HepG2 (cell line): ENCODE results near the gene ENC1. TPM values are rescaled to one million over a fixed set of nuclear protein-coding genes. Genes with fewer than 3 reads are reported as not detected.

ENCODE experiments used
- CBX5 ChIP-seq: sonication (generic); formaldehyde crosslinking; IDR thresholded peaks from 2 replicates; pipeline ENCODE4 v1.4.0; 2020; ENCODE audit warnings: missing genetic modification reagents, borderline replicate concordance
- CC2D1A ChIP-seq: sonication (generic); formaldehyde crosslinking; IDR thresholded peaks from 2 replicates; pipeline ENCODE4 v1.8.1; 2023; ENCODE audit warnings: mild to moderate bottlenecking, missing genetic modification reagents
- ELF1 ChIP-seq: sonication (generic); formaldehyde crosslinking; IDR thresholded peaks from 2 replicates; pipeline ENCODE4 v1.4.0; 2020; ENCODE audit warnings: missing genetic modification reagents
- HDAC6 ChIP-seq: fragments of 200-600 bp; sonication (generic); IDR thresholded peaks from 2 replicates; pipeline ENCODE4 v1.7.0; 2017; ENCODE audit warnings: mild to moderate bottlenecking, antibody characterized with exemption, low read length, low read depth
- MATR3 ChIP-seq: sonication (generic); formaldehyde crosslinking; IDR thresholded peaks from 2 replicates; pipeline ENCODE4 v1.4.0; 2020; ENCODE audit warnings: missing genetic modification reagents
- NCOR1 ChIP-seq: fragments of 200-600 bp; sonication (generic); IDR thresholded peaks from 2 replicates; pipeline ENCODE4 v1.7.0; 2017; ENCODE audit warnings: antibody characterized with exemption, low read length, borderline replicate concordance
- NFYB ChIP-seq: sonication (generic); formaldehyde crosslinking; IDR thresholded peaks from 2 replicates; pipeline ENCODE4 v1.4.0; 2020; ENCODE audit warnings: missing genetic modification reagents
- PHF5A ChIP-seq: IDR thresholded peaks from one replicate; pipeline ENCODE4 v1.6.1; 2018; ENCODE audit warnings: low read depth, missing genetic modification reagents; ENCODE audit not compliant: unreplicated experiment
- RAD51 ChIP-seq: fragments of 450-650 bp; IDR thresholded peaks from 2 replicates; pipeline ENCODE4 v1.6.1; 2016; ENCODE audit warnings: borderline replicate concordance
- RBM22 ChIP-seq: fragments of 200-400 bp; formaldehyde crosslinking; optimal IDR thresholded peaks from 2 replicates; pipeline ENCODE3; 2017; ENCODE audit warnings: mild to moderate bottlenecking, low read length, moderate library complexity
- SAP130 ChIP-seq: IDR thresholded peaks from 2 replicates; pipeline ENCODE4 v1.6.1; 2016; ENCODE audit warnings: low read depth
- SOX13 ChIP-seq, 3 experiments: fragments of 450-650 bp in 1 of 3; sonication (generic) in 1 of 3; formaldehyde crosslinking in 1 of 3; IDR thresholded peaks in 2 of 3; conservative IDR thresholded peaks in 1 of 3; 2 replicates each; pipeline versions ENCODE4 v1.5.0 to v1.6.1; 2016 to 2020; ENCODE audit warnings: antibody characterized with exemption in 1 of 3, mild to moderate bottlenecking in 1 of 3, missing compliant biosample characterization in 1 of 3, missing genetic modification reagents in 1 of 3, moderate library complexity in 1 of 3
- SOX5 ChIP-seq: IDR thresholded peaks from 2 replicates; pipeline ENCODE4 v1.6.1; 2016; ENCODE audit warnings: borderline replicate concordance
- SOX6 ChIP-seq, 2 experiments: fragments of 450-650 bp in 1 of 2; sonication (generic) in 1 of 2; formaldehyde crosslinking in 1 of 2; IDR thresholded peaks; 2 replicates each; pipeline versions ENCODE4 v1.4.0 to v1.6.1; 2017 to 2020; ENCODE audit warnings: antibody characterized with exemption in 1 of 2, mild to moderate bottlenecking in 1 of 2, missing genetic modification reagents in 1 of 2
- TBX3 ChIP-seq: fragments of 450-650 bp; IDR thresholded peaks from 2 replicates; pipeline ENCODE4 v1.6.1; 2017; ENCODE audit warnings: antibody characterized with exemption, mild to moderate bottlenecking, inconsistent platforms, borderline replicate concordance
- TCF12 ChIP-seq, 2 experiments: fragments of 450-650 bp in 1 of 2; sonication (generic) in 1 of 2; formaldehyde crosslinking in 1 of 2; IDR thresholded peaks; 2 replicates each; pipeline versions ENCODE4 v1.6.1 to v1.8.0; 2017 to 2022; ENCODE audit warnings: antibody characterized with exemption in 1 of 2, mild to moderate bottlenecking in 1 of 2, missing genetic modification reagents in 1 of 2, moderate library complexity in 1 of 2
- ZNF205 ChIP-seq: IDR thresholded peaks from 2 replicates; pipeline ENCODE4 v1.6.1; 2018; ENCODE audit warnings: missing biosample characterization, missing genetic modification reagents
- ZNF558 ChIP-seq: sonication (generic); formaldehyde crosslinking; IDR thresholded peaks from 2 replicates; pipeline ENCODE4 v1.9.0; 2022; ENCODE audit warnings: mild to moderate bottlenecking, missing genetic modification reagents, borderline replicate concordance
- polyA plus RNA-seq, 8 experiments: library from polyadenylated mRNA; depleted of rRNA in 3 of 8; stranded (reverse) in 7 of 8; unstranded in 1 of 8; fragments of >200 nt; fragmentation: Illumina TruSeq in 4 of 8; extraction: Trizol in 4 of 8; gene quantifications; 2 replicates each; pipeline versions ENCODE4 v1.2.1 to v1.2.3, GENCODE V29; 2011 to 2016; ENCODE audit warnings: low read depth in 4 of 8, missing spikeins in 1 of 8, mixed read lengths in 1 of 8; ENCODE audit not compliant: insufficient read depth in 1 of 8
- total RNA-seq, 5 experiments: library from RNA; depleted of rRNA; stranded (reverse); fragments of >200 nt; fragmentation: Illumina TruSeq; extraction: Trizol; gene quantifications; 2 replicates each; pipeline ENCODE4 v1.2.3, GENCODE V29; 2016; ENCODE audit warnings: low read depth in 1 of 5
- TF ChIP-seq, protein P1 (sequence below): sonication (generic); formaldehyde crosslinking; IDR thresholded peaks from 2 replicates; pipeline ENCODE4 v1.8.0; 2022; ENCODE audit warnings: mild to moderate bottlenecking, missing genetic modification reagents; ENCODE audit not compliant: insufficient replicate concordance
- TF ChIP-seq, protein P2 (sequence below): fragments of 450-650 bp; IDR thresholded peaks from 2 replicates; pipeline ENCODE4 v1.6.1; 2017; ENCODE audit warnings: mild to moderate bottlenecking
- TF ChIP-seq, protein P3 (sequence below): sonication (generic); formaldehyde crosslinking; IDR thresholded peaks from 2 replicates; pipeline ENCODE4 v1.4.0; 2020; ENCODE audit warnings: missing genetic modification reagents, borderline replicate concordance

Gene ENC1
- total and polyA plus RNA-seq, 2 of the 13 experiments (the other 11 are each of a cell fraction or from before 2014, with no cell fraction given), result 63.8 to 64.4 TPM

DNA sequence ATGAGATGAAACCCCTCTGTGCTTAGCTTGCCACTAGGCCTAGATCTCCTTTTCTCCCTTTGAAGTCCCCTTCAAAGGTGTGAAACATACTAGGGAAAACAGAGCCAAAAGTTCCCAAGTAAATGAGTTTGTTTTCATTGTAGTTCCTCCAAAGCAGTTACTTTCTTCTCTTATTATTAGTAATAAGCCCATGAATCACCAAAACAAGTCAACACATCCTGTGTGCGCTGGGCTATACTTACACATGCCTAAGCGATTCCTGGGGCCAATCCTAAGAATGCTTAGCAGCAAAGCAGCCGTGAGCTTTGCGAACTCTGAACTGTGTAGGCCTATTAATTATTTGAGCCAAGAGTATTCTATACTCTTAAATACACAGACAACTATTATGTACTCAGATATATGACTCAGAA, 7.6 kb downstream of the ENC1 start (continued):
- no peak for TF ChIP-seq SOX6 (IDR thresholded peaks at IDR 0.05)
- TF ChIP-seq SOX6 (CRISPR knock-in tag; IDR thresholded peaks at IDR 0.05), result peak; percentile 31; the same call in 1 of the 2 replicates
- no peak for TF ChIP-seq TCF12 (IDR thresholded peaks at IDR 0.05)
- no peak for TF ChIP-seq TCF12 (CRISPR knock-in tag; IDR thresholded peaks at IDR 0.05)
- no peak for TF ChIP-seq SOX13 (IDR thresholded peaks at IDR 0.05)
- peak in 1 of 2 experiments; percentile 62; a peak in 1 of 4 replicates for TF ChIP-seq SOX13 (CRISPR knock-in tag; conservative IDR thresholded peaks at IDR 0.05 in 1 of 2, IDR thresholded peaks at IDR 0.05 in 1 of 2)
- no peak for TF ChIP-seq ZNF205
- TF ChIP-seq, protein P1, sequence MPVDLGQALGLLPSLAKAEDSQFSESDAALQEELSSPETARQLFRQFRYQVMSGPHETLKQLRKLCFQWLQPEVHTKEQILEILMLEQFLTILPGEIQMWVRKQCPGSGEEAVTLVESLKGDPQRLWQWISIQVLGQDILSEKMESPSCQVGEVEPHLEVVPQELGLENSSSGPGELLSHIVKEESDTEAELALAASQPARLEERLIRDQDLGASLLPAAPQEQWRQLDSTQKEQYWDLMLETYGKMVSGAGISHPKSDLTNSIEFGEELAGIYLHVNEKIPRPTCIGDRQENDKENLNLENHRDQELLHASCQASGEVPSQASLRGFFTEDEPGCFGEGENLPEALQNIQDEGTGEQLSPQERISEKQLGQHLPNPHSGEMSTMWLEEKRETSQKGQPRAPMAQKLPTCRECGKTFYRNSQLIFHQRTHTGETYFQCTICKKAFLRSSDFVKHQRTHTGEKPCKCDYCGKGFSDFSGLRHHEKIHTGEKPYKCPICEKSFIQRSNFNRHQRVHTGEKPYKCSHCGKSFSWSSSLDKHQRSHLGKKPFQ (CRISPR knock-in tag), result no peak
- 0 out of 2 replicates have a peak, but pooled peaks have one; percentile 17 for TF ChIP-seq SAP130 (CRISPR knock-in tag)
- TF ChIP-seq, protein P2, sequence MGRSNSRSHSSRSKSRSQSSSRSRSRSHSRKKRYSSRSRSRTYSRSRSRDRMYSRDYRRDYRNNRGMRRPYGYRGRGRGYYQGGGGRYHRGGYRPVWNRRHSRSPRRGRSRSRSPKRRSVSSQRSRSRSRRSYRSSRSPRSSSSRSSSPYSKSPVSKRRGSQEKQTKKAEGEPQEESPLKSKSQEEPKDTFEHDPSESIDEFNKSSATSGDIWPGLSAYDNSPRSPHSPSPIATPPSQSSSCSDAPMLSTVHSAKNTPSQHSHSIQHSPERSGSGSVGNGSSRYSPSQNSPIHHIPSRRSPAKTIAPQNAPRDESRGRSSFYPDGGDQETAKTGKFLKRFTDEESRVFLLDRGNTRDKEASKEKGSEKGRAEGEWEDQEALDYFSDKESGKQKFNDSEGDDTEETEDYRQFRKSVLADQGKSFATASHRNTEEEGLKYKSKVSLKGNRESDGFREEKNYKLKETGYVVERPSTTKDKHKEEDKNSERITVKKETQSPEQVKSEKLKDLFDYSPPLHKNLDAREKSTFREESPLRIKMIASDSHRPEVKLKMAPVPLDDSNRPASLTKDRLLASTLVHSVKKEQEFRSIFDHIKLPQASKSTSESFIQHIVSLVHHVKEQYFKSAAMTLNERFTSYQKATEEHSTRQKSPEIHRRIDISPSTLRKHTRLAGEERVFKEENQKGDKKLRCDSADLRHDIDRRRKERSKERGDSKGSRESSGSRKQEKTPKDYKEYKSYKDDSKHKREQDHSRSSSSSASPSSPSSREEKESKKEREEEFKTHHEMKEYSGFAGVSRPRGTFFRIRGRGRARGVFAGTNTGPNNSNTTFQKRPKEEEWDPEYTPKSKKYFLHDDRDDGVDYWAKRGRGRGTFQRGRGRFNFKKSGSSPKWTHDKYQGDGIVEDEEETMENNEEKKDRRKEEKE, result no peak
- TF ChIP-seq CC2D1A, result no peak
- TF ChIP-seq MATR3 (CRISPR knock-in tag), result no peak
- no peak for TF ChIP-seq RAD51
- no peak for TF ChIP-seq HDAC6
- no peak for TF ChIP-seq ZNF558 (CRISPR knock-in tag)
- TF ChIP-seq CBX5 (CRISPR knock-in tag), result no peak
- TF ChIP-seq, protein P3, sequence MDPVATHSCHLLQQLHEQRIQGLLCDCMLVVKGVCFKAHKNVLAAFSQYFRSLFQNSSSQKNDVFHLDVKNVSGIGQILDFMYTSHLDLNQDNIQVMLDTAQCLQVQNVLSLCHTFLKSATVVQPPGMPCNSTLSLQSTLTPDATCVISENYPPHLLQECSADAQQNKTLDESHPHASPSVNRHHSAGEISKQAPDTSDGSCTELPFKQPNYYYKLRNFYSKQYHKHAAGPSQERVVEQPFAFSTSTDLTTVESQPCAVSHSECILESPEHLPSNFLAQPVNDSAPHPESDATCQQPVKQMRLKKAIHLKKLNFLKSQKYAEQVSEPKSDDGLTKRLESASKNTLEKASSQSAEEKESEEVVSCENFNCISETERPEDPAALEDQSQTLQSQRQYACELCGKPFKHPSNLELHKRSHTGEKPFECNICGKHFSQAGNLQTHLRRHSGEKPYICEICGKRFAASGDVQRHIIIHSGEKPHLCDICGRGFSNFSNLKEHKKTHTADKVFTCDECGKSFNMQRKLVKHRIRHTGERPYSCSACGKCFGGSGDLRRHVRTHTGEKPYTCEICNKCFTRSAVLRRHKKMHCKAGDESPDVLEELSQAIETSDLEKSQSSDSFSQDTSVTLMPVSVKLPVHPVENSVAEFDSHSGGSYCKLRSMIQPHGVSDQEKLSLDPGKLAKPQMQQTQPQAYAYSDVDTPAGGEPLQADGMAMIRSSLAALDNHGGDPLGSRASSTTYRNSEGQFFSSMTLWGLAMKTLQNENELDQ (CRISPR knock-in tag), result no peak
- TF ChIP-seq SOX5, result peak; percentile 41; the same call in 1 of the 2 replicates
- TF ChIP-seq ELF1 (CRISPR knock-in tag), result no peak
- peak; percentile 91 for TF ChIP-seq RBM22
- TF ChIP-seq TBX3, result 0 out of 2 replicates have a peak, but pooled peaks have one; percentile 19
- TF ChIP-seq NCOR1, result no peak
- no peak for TF ChIP-seq PHF5A (CRISPR knock-in tag)
- TF ChIP-seq NFYB (CRISPR knock-in tag), result no peak
